C1 segment of cervical spinal cord (tissue), 14 donors: ENCODE data around the gene PDE11A.
"Not testable (repeated sequence)": the region's sequence is repeated elsewhere in the genome, so short reads cannot be mapped to it uniquely, and the experiment has no call there.

ENCODE experiments used
- DNase-seq, 14 donors: peaks; one replicate each; lab custom pipeline; 2025; lab: John Stamatoyannopoulos, UW

Gene PDE11A

DNA sequence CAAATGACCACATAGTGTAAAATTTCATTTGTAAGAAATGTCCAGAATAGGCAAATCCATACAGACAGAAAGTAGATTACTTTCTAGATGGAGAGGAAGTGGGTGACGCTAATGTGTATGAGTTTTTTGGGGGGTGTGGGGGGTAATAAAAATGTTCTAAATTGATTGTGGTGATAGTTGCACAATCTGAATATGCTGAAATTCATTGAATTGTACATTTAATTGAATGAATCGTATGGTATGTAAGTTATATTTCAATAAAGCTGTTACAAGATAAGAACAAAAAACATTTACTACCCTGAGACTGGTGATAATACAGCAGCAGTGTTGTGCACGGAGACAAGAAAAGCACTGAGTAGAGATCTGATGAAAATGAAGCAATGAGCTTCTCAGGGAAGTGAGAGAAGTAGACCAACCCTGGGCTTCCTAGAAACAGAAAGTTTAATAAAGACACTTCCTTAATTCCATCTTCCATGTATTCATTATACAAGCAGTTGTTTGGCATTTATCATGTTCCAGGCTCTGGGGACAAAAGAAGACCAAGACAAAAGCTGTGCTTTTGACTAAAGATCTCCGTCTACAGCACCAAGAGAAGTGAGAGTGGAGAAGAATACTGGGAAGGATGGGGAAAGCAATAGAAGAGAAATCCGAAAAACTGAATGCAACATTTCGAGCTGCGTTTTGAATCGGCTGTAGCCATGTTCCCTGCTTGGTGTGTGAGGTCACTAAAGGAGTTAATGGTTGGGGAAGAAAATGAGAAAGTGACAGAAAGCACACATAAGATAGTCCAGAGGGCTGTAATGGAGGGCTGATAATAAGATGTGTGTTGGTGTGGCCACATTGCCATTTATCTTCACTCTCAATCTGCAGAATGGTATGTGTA is 1.8 kb upstream of the PDE11A start:
- DNase-seq: no peak

DNA sequence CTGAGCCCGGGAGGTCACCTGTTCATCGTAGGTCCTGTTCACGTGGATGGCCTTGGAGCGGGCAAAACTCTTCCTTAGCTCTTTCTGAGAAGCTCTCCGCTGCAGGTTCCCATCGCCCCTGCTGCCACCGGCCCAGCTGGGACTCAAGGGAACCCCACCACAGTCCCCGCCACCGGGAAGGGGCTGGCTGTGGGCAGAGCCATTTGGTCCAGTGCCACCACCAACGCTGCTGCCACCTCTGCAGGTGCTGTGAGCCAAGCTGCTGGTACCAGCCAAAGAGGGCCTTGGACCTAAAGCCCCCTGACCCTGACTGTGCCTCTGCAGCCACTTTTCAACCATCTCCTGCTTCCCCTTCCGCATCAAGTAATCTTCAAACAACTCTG is 586 bp downstream of the PDE11A start:
- no peak for DNase-seq

DNA sequence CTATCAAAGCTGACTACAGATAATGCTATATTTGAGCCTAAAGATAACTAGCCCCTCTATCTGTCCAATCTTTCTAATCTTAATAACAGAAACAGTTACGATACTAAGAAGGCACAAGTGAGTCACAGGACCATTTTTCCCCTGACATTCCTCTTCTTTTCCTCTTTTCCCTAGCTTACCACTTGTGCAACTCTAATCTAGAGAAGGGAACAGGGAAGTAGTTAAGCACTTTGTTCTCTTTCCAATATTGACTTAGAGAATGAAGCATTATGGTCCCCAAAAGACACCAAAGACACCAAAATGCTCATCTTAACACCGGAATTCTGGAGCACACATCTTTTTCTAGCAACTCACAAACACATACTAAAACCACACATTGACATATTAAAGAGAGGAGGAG is 1.8 kb downstream of the PDE11A start:
- DNase-seq: no peak

DNA sequence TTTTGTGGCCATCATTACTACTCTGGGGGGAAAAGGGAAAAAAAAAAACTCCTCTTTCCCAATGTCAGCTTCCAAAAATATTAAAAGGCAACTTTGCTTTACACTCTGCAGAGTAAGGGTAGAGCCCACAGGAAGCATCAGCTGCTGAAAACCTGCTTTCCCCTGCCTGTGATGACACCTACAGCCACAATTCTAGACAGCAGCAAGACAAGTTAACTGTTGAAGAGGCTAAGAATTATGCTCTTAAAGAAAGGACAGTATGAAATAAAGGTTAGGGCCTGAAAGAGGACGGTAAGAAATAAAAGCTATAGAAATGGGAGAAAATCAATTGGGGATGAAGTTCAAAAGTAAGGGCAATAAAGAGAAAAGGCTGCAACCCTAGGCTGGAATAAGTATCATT is 3.0 kb downstream of the PDE11A start:
- DNase-seq: no peak

DNA sequence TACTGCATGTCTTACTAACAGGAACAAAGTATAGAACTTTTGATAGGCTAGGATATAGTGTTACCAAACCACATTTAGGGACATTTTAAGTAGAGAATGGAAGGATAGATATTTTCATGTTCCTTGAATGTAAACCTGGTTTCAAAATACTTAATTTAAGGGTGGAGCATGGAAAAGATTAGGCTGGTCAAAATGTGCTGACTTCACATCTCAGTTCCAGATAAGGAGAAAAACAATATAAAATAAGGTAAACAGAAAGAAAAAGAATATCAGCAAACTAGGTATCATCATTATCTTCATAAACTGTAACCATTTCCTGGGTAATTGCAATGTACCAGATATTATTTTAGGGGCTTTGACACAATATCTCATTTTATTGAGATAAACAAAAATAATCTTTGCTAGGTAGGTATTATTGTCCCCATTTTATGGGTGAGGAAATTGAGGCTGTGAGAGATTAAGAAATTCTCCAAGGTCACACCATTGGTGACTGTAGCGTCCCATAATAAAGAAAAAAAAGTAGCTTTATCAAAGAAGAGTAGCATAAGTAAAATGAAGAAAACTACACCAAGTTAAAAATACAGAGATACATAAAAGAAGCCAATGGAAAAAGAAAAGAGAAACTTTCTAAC is 3.6 kb downstream of the PDE11A start:
- no peak for DNase-seq

DNA sequence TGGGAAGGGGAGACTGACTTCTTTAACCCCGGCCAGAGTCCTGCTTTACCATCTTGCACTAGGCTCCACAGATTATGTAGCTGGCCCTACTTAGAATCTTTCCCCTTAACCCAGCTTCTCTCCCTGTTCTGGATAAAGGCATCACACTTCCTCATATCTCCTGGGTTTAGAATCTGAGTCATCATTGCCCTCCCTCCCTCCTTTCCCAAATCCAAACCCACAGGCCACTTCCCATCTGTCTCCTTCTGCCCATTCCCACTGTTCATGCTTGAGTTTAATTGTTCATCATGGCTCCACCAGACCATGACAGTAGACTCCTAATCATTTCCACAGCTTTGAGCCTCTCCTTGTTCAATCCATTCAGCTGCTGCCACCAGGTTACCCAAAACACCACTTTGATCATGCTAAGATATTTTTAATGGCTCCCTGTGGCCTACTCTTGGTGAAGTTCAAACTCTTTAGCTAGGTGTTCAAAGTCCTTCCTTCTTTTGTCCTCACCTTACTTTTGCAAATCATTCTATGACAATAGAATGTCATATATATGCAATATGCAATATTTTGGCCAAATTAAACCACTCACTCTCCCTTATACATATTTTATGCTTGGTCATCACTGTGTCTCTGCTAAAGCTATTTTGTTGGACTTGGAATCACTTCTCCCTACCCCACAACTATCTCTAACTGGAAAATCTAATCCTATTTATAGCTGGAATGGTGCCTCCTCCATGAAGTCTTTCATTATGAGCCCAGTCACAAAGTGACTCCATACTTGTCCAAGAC is 5.5 kb downstream of the PDE11A start:
- no peak for DNase-seq

DNA sequence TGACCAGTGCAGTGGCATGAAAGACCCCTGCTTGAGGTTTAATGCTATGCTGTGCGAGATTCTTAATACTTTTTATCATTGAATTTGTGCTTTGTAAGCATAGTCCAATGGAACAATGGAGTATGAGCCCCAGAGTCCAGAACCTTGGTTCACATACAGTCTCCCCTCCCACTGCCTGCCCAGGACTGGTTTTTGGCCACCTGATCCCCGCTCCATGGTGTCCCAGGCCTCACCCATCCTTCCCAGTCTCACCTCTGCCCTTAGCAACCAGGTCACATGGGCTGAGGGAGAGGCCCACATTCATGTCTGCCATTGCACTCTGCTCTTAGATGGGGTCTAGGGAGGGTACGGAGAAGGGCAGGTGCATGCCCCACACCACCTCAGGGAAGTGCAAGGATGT is 6.3 kb downstream of the PDE11A start:
- DNase-seq: no peak

DNA sequence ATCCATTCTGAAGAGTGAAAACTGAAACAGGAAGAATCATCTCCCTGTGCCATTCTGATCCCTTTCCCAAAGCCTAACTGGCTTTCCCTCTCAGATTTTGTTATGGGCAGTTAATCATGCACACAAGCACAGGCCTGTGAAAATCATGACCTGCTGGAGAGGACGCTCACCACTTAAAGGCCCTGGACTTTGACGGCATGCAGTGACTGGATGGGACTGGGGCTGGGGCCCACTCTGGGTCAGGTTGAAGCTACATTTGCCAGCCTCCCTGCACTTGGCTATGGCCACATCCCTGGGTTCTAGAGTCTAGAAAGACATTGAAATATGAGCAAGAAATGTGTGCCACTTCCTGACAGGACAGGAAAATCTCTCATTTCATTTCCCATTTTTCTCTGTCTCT is 12.9 kb downstream of the PDE11A start:
- DNase-seq: no peak

DNA sequence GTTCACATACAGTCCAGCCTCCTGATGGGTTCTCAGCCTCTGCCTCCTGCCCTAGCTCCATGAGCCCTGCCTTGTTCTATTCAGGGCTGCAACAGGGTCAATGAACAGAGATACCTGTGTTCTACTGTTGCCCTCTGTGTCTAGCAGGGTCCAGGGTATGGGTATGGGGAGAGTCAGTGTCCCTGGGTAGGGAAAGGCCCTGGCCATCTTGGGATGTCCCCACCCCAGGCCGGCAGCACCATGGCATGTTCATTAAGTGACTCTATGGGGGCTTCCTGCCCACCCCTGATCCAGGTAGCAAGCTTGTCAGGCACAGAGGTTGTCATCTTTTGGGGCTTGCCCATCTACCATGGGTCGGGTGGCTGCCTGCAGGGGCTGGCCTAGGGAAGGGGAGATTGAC is 13.5 kb downstream of the PDE11A start:
- no peak for DNase-seq

DNA sequence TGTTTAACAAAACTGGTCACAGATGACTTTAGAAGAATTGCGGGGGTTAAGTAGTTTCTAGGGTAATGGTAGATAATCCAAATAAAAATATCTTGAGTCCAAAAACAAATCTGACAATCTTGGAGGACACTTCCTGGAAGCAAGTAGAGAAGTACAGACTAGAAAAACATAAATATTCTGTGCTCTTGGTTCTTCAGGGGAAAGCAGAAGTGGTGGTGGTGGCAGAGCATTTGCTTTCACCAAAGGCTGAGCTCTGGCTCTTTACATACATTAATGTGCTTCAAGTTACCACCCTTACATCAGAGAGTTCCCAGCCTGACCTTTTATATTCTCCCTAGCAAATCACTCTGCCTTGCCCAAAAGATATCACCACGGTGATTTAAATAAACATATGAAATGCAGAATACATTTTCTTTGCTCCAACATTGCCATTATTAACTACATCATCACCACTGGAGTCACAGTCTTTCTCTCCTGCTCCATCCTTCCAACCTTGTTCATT is 15.3 kb downstream of the PDE11A start:
- no peak for DNase-seq

DNA sequence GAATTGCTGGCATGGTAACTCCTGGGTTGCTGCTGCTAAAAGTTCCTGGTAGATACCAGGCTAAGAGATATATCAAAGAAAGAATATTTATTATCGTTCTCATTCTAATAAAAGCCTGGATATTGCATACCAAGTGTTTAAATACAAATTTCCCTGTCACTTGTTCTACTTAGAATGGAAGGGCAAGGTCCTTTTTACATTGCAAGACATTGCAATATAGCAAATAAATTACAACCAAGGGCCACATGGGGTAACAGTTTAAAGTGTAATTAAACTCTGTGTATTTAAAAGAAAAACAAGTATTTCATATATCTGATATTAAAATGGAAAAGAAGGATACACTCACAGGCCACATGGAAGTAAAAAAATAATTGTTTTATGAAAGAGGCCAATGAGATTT is 16.2 kb downstream of the PDE11A start:
- no peak for DNase-seq

DNA sequence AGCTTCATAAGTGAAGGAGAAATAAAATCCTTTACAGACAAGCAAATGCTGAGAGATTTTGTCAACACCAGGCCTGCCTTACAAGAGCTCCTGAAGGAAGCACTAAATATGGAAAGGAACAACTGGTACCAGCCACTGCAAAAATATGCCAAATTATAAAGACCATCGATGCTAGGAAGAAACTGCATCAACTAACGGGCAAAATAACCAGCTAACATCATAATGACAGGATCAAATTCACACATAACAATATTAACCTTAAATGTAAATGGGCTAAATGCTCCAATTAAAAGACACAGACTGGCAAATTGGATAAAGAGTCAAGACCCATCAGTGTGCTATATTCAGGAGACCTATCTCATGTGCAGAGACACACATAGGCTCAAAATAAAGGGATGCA is 21.3 kb downstream of the PDE11A start:
- not testable (repeated sequence) for DNase-seq

DNA sequence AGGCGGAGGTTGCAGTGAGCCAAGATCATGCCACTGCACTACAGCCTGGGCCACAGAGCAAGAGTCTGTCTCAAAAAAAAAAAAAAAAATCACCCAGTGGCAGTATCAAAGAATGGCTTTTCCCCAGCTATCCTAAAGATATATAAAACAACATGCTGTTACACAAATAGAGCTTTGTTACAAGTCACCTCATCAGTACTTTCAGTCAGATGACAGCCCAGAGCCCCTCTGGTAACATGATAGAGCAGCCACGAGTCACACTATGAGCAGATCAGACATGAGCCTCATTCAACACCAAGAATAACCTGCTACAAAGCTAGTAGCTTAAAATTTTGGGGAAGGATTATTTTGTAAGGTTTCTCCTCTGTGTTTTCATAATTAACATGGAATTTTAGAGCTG is 25.2 kb downstream of the PDE11A start:
- no peak for DNase-seq

DNA sequence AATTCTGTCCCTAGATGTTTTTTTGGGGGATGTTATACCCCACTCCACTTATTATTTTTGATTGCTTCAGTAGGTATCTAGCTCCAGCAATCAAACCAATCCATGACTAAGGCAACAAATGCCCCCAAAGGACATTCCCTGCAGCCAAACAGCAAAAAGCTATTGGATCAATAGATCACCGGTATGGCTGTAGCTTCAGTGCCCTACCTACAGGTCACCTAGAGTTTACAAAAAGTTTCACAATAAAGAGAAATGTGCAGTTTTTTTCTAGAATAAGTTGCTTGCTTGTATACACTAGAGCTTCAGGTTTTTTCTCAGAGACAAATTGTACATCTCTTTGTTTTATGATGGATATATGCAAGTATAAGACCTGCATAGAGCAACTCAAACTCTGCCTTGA is 27.7 kb downstream of the PDE11A start:
- no peak for DNase-seq

DNA sequence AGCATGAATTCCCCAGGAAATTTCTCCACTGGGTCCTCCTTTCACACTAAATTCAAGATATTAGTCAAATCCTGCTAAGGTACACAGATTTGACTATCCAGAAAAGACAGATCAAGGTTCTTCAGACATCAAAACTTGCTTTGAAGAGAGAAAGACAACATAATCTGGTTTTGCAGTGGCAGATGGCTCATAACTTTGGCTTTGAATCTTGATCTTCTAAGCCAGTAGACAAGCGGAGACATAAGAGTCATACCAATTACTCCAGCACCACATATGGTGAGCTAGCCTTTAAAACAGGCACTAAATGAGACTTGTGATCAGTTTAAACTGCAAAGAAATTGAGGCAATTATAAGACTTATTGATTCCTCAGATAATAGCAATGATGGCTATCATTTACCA is 29.3 kb downstream of the PDE11A start:
- DNase-seq: no peak

DNA sequence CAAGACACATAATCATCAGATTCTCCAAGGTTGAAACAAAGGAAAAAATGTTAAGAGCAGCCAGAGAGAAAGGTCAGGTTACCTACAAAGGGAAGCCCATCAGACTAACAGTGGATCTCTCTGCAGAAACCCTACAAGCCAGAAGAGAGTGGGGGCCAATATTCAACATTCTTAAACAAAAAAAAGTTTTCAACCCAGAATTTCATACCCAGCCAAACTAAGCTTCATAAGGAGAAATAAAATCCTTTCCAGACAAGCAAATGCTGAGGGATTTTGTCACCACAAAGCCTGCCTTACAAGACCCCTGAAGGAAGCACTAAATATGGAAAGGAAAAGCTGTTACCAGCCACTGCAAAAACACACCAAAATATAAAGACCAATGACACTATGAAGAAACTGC is 39.0 kb downstream of the PDE11A start:
- DNase-seq: not testable (repeated sequence)

DNA sequence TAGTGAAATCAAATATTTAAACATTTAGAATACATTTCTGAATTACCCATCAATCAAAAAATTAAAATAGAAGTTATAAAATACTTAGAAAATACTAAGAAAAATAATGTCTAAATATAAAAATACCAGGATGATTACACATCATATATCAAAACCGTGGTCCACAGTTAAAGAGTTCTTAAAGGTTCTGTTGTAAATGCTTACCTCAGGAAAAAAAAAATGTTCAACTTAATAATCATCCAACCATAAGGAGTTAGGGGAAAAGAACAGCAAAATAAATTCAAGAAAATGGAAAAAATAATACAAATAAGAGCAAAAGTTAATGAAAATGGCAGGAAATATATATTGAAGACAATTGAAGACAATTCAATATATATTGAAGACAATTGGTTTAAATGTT is 43.2 kb downstream of the PDE11A start:
- DNase-seq: no peak

DNA sequence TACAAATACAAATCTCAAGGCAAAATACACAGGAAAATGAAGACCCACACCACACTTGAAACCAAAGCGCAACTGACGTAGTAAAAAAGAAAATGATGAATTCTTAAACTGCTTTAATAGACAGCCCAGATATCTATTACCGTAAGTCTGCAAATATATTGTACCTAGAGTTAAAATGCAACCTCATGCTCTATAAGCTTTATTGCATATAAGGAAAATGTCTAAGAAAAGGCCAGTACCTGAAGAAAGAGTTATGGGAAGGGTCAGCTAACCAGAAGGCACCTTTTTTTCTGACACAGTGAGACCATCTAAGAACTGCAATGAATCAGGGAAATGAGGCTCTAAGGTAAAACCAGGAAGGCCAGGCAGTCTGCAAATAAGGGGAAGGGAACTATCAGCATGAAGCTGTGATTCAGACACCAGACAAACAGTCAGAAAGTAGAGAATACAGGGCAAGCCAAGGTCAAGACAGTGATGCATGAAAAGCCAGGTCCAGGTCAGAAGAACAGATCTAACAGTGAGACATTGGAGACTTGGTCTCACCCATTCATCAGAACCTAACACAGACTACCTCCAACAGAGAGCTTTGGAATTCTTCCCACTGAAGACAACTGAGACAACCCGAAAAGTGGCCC is 46.9 kb downstream of the PDE11A start:
- DNase-seq: no peak

DNA sequence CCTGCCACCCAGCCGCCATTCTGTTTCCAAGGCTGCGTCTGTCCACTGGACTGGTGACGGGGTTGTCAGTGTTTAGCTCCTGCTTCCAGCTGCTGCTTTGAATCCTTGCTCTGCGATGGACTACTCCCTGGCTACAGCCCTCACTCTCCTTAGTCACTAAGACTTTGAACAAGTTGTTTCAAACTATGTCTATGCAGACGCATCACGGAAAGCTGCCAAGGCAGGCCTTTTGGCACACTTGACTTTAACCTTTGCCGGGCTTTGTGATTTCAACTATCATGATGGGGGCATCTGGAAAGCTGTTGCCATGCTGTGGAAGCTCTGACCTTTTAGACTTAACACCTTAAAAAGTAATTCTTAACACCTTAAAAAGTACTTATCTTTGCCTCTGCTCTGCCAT is 54.4 kb downstream of the PDE11A start:
- no peak for DNase-seq

DNA sequence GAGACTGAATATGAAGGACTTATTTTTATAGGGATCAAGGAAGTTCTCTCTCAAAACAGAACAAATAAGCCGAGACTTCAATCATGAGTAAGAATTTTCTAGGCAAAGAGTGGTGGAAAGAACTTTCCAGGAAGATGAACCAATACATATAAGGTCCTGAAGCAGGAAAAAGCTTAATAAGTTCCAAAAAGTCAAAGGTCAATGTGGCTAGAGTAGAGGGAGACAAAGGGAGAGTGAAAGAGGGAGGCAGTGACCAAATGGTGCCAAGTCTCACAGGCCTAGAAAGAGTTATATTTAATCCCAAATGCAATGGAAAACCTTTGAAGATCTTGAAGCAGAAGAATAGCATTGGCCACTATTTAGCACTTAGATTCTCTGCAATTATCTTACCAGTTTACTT is 56.0 kb downstream of the PDE11A start:
- no peak for DNase-seq

DNA sequence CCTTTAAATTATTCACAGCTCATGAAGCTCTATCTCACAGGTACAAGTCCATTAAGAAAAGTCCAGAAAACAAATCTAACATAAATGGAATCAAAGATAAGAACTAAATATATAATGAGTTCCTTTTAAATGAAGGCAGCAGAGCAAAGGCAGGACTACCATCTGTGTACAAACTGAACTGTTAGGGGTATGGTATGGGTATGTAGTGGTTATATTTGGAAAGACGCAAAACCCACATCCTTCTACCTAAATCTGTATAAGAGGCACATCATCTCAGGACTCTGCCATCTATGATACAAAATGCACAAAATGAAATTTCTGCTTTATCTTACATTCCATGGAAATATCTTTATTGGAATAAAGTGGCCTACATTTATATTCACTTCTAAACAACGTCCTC is 59.9 kb downstream of the PDE11A start:
- no peak for DNase-seq

DNA sequence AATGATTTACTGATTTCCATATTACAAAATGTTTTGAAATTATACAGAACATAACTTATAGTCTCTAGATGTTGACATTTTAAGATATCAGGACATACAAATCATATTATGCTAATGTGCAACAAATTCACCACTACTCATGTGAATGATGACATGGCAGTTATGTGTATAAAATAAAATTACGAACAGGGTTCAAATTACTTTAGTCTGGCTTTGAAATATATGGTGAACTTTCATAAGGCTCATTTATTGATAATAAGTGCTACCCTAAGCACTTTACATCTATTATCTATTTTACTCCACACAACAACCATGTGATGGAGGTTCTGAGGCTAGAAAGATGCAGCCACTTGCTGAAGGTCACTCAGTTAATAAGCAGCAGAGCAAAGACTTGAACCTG is 62.8 kb downstream of the PDE11A start:
- no peak for DNase-seq
